ENCODE results near the gene ZSCAN10. TPM values are rescaled to one million over a fixed set of nuclear protein-coding genes. Genes with fewer than 3 reads are reported as not detected.
A peak's percentile ranks its signal among the peaks of the same experiment; 100 is the strongest.

The ZSCAN10 gene
- total and polyA plus RNA-seq, 2 of the 13 experiments (the other 11 are each of a cell fraction or from before 2014, with no cell fraction given): not detected

GRCh38 chr16:3143598-3144320, 44.7 kb upstream of the ZSCAN10 start (continued):
- TF ChIP-seq ZBTB39 (CRISPR knock-in tag; IDR thresholded peaks at IDR 0.05) (peak; percentile 91), TOE1 (CRISPR knock-in tag; IDR thresholded peaks at IDR 0.05) (no peak), HOXA9 (CRISPR knock-in tag; IDR thresholded peaks at IDR 0.05; ENCODE audit: borderline replicate concordance) (no peak), ZNF3 (CRISPR knock-in tag; IDR thresholded peaks at IDR 0.05) (no peak), ZIK1 (CRISPR knock-in tag; IDR thresholded peaks at IDR 0.05; ENCODE audit: borderline replicate concordance, low read depth) (0 out of 2 replicates have a peak, but pooled peaks have one; percentile 31), MYC (CRISPR knock-in tag; IDR thresholded peaks at IDR 0.05; ENCODE audit: borderline replicate concordance) (peak; percentile 26; the same call in 1 of the 2 replicates), HMG20B (CRISPR knock-in tag; conservative IDR thresholded peaks at IDR 0.05) (no peak), ATF2 (CRISPR knock-in tag; IDR thresholded peaks at IDR 0.05) (peak; percentile 35; the same call in 1 of the 2 replicates), ZNF333 (CRISPR knock-in tag; IDR thresholded peaks at IDR 0.05; ENCODE audit: borderline replicate concordance) (peak; percentile 70; the same call in 1 of the 2 replicates), NRL (CRISPR knock-in tag; IDR thresholded peaks at IDR 0.05; ENCODE audit: borderline replicate concordance) (peak; percentile 60; the same call in 1 of the 2 replicates), GABPB1 (CRISPR knock-in tag; IDR thresholded peaks at IDR 0.05) (peak; percentile 47; the same call in 1 of the 2 replicates), TMF1 (CRISPR knock-in tag; IDR thresholded peaks at IDR 0.05; ENCODE audit: low read depth) (no peak), SKIL (CRISPR knock-in tag; IDR thresholded peaks at IDR 0.05; ENCODE audit: borderline replicate concordance) (no peak), CBX2 (IDR thresholded peaks at IDR 0.05; ENCODE audit: low read depth, low read length) (no peak), CBX2 (CRISPR knock-in tag; IDR thresholded peaks at IDR 0.05; ENCODE audit: low read depth) (no peak), STAT5B (CRISPR knock-in tag; IDR thresholded peaks at IDR 0.05) (no peak), ZBTB42 (CRISPR knock-in tag; IDR thresholded peaks at IDR 0.05) (no peak)
- TF ChIP-seq, protein P1, sequence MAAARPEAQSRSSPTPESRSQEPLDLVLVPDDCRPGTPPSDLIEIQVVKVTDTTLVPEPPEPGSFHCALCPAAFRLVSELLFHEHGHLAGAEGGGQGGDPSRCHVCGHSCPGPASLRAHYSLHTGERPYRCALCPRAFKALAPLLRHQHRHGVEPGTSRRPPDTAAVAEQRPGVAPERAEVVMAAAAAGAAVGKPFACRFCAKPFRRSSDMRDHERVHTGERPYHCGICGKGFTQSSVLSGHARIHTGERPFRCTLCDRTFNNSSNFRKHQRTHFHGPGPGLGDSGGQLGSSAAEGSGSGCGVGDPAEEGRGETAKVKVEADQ (CRISPR knock-in tag; IDR thresholded peaks at IDR 0.05; ENCODE audit: borderline replicate concordance): no peak
- TF ChIP-seq, protein P2, sequence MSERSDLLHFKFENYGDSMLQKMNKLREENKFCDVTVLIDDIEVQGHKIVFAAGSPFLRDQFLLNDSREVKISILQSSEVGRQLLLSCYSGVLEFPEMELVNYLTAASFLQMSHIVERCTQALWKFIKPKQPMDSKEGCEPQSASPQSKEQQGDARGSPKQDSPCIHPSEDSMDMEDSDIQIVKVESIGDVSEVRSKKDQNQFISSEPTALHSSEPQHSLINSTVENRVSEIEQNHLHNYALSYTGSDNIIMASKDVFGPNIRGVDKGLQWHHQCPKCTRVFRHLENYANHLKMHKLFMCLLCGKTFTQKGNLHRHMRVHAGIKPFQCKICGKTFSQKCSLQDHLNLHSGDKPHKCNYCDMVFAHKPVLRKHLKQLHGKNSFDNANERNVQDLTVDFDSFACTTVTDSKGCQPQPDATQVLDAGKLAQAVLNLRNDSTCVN (CRISPR knock-in tag; IDR thresholded peaks at IDR 0.05; ENCODE audit: borderline replicate concordance): peak; percentile 31; the same call in 1 of the 2 replicates
